NCI-H187 (cell line): ENCODE measurements around the gene KRTAP15-1.
A peak's percentile ranks its signal among the peaks of the same experiment; 100 is the strongest.

ENCODE experiments used
- DNase-seq, 2 experiments: peaks; one replicate each; lab custom pipeline; 2025; lab: John Stamatoyannopoulos, UW

The KRTAP15-1 gene

GRCh38 chr21:30439975-30440374, at the start of gene KRTAP15-1:
Gene KRTAP15-1, plus strand, starts transcription at chr21:30440275. Its CDS starts 53 bp downstream, at chr21:30440328.
- no peak for DNase-seq

DNA sequence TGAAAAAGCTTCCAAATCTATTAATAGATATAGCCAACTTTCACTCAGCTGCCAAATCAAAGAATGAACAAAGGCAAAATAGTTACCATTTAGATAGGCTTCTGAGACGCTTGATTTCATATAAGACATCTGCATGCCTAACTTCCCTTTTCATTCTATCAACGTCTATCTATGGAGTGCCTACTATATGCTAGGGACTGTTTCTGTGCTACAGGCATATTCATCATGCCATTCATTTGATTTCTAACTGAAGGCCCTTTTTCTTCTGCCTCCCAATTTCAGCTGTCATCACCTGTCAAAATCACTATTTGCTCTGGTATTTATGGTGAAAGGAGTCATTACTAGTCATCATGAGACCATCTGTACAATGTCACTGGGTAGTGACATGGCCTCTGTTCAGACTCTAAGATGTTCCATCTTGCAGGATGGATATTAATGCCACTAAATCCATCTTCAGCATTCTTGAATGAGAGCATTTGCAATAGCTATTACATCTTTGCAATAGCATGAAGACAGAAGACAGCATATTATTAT, 48.5 kb upstream of the KRTAP15-1 start:
- DNase-seq, result no peak

DNA sequence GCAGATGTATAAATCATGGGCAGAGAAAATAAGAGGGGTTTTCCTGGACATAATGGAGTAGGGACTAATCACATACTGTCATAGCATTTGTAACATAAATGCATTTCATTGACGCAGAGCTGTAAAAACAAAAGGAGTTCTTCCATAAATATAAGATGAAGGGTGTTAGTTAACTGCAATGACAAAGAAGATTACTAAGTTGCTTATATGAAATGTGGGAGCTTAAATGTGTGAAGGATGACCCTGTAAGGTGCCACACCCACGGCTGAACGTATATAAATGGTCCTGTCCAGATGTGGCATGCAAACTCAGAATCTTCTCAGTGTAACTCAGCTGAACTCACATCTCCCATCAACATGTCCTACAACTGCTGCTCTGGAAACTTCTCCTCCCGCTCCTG, 44.3 kb upstream of the KRTAP15-1 start, which contains the start of gene KRTAP13-1:
Gene KRTAP13-1, plus strand, starts transcription at position 301 of the 400 bp plus-strand sequence. Its CDS starts 56 bp downstream, at position 357.
- no peak for DNase-seq

DNA sequence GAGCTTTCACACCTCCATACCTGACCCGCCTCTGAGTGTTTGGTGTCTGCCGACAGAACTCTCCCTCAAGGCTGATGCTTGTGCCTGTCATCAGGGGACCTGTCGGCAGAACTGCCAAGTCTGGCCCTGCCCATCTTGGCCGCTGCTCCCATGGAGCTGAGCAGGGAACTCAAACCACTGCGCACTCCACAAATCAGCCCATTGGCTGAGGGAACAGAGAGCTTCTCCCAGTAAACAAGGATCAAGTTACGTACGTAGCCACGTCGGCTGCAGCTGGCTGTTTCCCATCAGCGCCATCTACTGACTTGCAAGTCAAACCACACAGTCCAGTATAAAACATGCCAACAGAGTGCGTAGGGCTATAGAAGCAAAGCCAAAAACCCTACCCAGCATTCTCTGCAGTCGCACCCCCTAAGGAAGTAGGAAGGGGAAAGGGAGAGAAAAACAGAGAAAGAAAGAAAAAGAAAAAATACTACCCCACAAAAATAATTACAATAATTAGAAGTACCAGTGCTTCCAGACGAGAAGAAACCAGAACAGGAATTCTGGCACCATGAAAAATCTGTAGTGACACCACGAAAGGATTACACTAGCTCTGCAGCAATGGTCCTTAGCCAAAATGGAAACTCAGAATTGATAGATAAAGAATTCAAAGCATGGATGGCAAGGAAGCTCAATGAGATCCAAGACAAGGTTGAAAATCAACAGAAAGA, 31.1 kb upstream of the KRTAP15-1 start:
- DNase-seq, result peak in 1 of 2 experiments; percentile 8

DNA sequence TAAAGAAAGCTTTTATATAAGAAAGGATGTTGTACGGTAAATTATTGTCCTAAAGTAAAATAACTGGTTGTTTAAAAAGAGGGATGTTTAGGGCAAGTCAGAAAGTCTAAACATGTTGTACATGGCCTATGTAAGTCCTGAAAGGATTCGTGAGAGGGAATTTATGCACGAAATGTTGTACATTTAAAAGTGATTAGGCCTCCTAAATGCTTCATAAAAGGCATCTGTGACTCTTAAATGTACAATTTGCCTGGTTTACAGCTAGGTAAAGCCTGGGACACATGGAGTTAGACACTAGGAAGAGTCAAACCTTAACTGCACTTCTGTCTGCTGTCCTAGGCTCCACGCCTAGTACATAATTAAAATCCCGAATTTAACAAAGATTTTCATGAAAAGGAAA, 24.1 kb upstream of the KRTAP15-1 start:
- no peak for DNase-seq

- no peak for DNase-seq
These were observed 14.2 kb upstream of the KRTAP15-1 start, which contains the start of gene KRTAP13-3 for GRCh38 chr21:30425826-30426225. Gene KRTAP13-3, minus strand, starts transcription at chr21:30425926. Its CDS starts 14 bp downstream, at chr21:30425912.

- DNase-seq, result no peak
These were observed 13.3 kb upstream of the KRTAP15-1 start for GRCh38 chr21:30426731-30427130.

DNA sequence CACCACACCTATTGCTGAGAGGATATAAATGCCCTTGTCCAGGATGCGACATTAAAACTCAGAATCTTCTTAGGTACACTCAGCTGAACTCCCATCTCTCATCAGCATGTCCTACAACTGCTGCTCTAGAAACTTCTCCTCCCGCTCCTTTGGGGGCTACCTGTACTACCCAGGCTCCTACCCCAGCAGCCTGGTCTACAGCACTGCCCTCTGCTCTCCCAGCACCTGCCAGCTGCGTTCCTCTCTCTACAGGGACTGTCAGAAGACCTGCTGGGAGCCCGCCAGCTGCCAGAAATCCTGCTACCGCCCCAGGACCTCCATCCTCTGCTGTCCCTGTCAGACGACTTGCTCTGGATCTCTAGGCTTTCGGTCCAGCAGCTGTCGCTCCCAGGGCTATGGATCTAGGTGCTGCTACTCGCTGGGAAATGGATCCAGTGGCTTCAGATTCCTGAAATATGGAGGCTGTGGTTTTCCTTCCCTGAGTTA, 9.9 kb upstream of the KRTAP15-1 start, which contains the start of gene KRTAP13-4:
Gene KRTAP13-4, plus strand, starts transcription at position 51 of the 486 bp plus-strand sequence. Its CDS starts 56 bp downstream, at position 107.
- no peak for DNase-seq

GRCh38 chr21:30434033-30434631, 5.9 kb upstream of the KRTAP15-1 start:
- DNase-seq, result no peak

GRCh38 chr21:30437010-30437565, 3.0 kb upstream of the KRTAP15-1 start:
- DNase-seq, result no peak

- DNase-seq, result no peak
These were observed 3.2 kb downstream of the KRTAP15-1 start for GRCh38 chr21:30443226-30443625.

DNA sequence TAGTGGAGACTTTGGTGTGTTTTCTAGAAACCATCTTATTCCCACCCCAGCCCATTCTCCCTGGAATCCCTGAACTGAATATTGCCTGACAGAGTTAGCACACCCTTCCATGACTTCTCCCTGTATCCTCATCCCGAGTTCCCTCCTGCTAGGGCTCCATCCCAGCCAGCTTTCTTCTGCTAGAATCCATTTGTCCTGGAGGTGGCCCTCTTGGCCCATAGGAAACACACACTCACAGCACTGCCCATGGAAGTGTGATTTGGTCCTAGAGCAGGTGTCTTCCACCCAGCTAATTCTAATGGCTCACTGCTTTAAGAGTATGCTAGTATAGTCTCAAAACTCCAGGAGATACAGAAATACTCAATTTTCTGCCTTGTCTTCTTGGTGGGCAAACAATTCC, 4.1 kb downstream of the KRTAP15-1 start:
- no peak for DNase-seq

DNA sequence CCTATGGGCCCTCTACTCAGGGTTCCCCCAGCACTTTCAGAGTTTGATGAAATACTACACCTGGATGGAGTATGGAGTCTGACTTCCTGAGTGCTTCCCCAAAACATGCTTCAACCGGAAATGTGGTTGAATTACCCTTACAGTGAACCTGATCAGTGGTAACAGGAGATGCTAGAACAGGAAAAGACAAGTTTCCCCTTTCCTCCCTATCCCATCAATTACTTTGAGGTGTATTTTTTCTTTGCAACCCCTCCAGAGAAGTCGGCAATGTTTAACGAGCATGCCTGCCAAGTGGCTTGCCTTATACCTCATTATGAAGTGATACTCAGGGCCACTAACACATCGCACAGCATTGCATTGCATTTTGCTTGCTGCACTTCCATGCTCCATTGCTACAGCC, 7.0 kb downstream of the KRTAP15-1 start:
- DNase-seq, result no peak

DNA sequence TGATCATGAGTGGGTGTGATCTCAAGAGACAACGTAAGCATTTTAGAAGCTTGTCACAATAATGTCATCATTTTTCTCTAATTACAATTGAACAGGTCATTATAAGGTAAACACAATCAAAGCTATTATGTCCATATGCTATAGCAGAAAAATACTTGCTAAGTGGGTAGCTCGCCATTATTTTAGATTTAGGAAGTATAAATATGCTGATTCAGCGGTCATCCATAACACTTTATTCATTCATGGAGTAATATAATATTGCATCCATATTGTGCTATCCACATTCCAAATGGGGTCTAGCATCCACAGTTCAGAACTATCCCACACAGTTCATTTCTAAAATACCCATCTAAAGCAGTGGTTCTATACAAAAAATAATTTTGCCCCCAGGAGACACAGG, 8.4 kb downstream of the KRTAP15-1 start:
- DNase-seq, result no peak

DNA sequence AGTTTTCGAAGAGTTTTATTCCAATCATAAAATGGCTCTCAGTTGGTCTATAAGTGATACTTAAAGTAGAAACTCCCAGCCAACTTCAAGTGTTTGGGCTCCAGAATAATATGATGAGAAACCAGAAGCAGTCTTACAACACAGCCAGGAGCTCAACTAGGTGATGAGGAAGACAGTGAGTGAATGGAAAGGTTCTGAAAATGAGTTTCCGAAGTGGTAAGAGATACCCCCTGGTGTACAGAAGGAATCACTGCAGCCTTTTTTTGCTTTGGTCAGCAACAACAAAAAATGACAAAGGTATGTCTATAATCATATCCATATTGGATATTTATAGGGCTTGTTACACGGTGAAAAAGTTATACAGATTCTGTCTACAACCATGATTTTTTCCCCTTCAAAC, 23.6 kb downstream of the KRTAP15-1 start:
- DNase-seq, result no peak

- no peak for DNase-seq
These were observed 29.0 kb downstream of the KRTAP15-1 start for GRCh38 chr21:30468900-30469714.

DNA sequence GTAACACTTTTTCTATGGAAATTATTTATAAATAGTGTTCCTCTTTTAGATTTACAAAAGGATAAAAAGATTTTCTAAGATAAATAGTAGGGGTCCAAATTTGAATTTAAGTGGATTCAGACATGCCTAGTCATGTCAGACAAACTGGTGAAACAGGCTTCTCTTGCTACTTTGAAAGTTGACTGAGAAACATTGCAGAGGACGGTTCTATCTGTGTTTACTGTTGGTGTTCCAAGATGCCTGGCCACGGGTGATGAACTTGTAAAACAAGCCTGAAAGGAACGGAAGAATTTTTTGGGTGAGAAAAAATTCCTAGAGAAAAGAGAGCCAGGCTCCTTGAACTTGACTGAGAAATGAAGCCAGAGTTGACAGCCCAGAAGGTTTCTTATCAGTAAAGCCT, 37.9 kb downstream of the KRTAP15-1 start:
- no peak for DNase-seq

- DNase-seq, result no peak
These were observed 39.2 kb downstream of the KRTAP15-1 start for GRCh38 chr21:30479259-30479658.

DNA sequence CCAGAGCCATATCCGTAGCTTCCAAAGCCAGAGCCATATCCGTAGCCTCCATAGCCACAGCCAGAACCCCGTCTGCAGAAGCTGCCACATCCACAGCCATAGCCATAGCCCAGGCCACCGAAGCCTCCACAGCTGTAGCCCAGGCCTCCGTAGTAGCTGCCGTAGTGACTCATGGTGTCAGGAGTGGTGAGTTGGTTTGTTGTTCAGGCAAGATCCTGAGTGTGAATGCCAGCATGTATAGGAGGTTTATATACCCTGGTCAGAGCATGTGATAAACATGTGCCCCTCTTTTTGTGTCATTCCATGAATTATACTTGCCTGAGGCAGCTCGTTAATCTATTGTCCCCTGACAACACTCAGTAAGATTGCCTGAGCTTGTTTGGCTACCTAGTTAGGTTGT, 40.1 kb downstream of the KRTAP15-1 start, which contains the start of gene KRTAP19-1:
Gene KRTAP19-1, minus strand, starts transcription at position 223 of the 400 bp plus-strand sequence. Its CDS starts 50 bp downstream, at position 173.
- no peak for DNase-seq

DNA sequence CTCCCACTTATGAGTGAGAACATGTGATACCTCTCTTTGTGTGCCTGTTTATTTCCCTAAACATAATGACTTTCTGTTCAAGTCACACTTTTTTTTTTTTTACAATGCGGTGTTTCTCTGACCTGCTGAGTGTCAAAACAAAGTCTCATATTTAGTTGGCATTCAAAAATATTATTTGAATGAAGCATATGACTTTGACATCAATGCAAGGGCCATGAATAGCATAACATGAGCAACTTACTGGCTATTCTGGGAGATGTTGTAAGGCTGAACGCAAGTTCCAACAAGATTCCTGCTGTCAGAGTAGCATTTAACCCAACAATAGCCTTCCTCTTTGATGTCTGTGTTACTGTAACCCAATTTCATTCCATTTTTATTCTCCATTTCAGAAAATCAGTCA, 42.1 kb downstream of the KRTAP15-1 start:
- no peak for DNase-seq

DNA sequence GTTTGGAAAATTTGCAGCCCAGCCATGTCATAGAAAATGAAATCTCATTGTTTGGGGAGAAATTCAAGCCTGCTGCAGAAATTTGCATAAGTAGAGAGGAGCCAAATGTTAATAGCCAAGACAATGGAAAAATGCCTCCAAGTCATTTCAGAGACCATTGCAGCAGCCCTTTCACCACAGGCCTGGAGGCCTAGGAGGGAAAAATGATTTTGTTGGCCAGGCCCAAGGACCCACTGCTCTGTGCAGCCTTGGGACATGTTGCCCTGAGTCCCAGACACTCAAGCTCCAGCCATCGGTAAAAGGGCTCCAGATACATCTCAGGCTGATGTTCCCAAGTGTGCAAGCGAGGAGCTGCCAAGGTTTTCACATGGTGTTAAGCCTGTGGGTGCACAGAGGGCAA, 46.1 kb downstream of the KRTAP15-1 start:
- no peak for DNase-seq

- no peak for DNase-seq
These were observed 47.3 kb downstream of the KRTAP15-1 start, which contains the start of gene KRTAP19-2 for GRCh38 chr21:30487336-30487735. Gene KRTAP19-2, minus strand, starts transcription at chr21:30487436. Its CDS starts 88 bp downstream, at chr21:30487348.
